Measurements from ENCODE around the gene RHOBTB3.

Gene RHOBTB3

DNA sequence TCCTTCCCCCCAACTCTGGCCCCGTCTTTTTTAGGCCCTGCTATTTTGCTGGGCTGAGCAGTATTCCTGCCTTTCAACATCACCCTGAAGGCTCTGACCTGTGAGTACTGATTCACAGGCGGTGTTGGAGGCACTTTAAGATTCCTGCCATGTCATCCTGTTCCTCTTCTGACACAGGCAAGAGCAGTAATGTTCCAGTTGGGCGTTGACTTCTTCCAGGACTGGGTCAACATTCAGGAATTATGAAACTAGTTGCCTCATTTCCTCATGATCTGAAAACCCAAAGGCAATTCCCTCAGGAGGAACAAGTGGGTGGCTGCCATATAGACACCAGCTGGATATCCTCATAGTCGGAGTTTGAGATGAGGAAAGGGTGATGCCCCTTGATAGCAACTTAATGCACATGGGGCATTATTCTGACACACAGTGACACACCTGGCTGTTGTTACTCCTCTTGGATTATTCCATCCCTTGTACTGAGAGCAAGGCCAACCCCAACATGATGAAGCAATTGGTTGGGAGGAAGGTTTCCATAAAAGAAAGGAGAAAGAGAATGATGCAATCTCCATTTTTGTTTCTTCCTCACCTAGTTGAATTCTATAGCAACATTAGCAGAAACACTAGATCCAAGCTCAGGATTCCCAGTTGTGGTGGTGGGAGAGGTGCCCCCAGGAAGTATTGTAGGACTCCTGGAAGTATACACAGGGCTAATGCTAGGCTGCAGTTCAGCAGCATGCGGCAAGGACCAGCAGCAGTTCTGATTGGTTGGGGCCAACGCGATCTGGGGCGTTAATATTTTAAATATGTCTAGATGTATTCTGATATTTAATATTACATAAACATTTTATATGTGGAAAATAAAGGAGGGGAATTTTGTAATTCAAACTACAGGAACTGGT, 111.0 kb downstream of the RHOBTB3 start:
- no peak for DNase-seq (ENCODE audit: low read depth)

DNA sequence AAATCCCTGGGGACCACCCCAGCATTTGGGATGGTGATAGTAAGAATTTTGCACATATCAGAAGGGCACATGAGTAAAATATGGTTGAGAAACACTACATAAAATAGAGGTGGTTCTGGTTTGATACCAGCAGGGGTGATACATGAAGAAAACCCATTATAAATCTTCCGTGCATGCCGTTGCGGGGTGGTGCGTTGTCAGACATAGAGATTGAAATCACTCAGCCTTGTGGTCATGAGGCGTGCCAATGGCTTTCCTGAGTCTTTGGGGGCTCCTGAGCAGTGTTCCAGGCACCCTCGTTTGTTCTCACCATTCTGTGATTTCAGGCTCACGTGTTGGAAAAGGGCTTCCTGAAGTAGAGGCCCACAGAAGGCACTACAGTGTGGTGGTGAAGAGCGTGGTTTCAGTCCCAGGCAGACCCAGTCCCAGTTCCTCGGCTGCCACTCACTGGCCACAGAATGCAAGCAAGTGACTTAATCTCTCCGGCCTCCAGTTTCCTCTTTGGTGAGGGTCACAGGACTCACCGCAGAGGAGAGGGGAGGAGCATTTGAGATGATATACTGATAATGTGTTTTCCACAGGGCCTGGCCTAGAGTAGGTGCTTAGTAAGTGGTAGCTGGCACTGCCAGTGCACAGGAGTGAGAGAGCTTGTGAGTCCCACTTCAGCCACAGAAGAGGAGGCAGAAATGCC, 111.9 kb downstream of the RHOBTB3 start:
- peak; percentile 27 for DNase-seq (ENCODE audit: low read depth)

DNA sequence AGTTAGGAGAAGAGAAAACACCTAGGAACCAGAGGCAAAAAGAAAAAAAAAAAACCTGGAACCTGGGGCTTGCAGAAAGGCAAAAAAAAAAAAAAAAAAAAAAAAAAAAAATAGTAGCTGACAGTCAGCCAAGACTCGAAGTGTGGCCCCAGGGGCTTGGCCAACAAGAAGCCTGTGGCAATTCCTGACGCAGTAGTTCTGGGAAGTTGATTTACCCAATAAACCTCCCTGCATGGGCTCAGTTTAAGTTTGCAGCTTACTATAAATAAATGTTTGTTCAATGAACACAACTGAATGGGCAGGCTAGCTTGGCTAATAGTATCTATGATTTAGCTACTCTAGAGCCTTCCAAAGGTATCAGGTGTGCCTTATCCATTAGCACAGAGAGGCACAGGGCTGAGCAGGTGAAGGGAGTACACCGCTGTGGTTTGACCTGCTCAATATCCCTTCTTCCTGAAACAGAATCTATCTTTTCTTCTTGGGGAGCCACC, 112.6 kb downstream of the RHOBTB3 start:
- DNase-seq (ENCODE audit: low read depth) = no peak

DNA sequence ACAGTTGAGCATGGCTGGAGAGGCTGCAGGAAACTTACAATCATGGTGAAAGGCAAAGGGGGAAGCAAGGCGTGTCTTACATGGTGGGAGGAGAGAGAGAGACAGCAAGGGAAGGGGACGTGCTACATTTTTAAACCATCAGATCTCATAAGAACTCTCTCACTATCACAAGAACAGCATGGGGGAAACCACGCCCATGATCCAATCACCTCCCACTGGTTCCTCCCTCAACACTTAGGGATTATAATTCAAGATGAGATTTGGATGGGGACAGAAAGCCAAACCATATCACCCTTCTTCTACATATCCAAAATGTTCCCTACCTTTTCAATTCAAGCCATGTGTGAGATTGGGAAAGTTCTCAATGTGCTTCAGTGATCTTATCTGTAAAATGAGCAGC, 114.3 kb downstream of the RHOBTB3 start:
- no peak for DNase-seq (ENCODE audit: low read depth)

All from stimulated activated CD8-positive, alpha-beta memory T cell treated with anti-CD3 and anti-CD28 coated beads, Interleukin-7, amount 100 ng/mL, for 24 hours (primary cell).